Esophagus muscularis mucosa (tissue), 4 donors: Measurements from ENCODE around the gene PCDHB10. TPM values are rescaled to one million over a fixed set of nuclear protein-coding genes. Genes with fewer than 3 reads are reported as not detected.
A peak's percentile ranks its signal among the peaks of the same experiment; 100 is the strongest.
"Not testable (repeated sequence)": the region's sequence is repeated elsewhere in the genome, so short reads cannot be mapped to it uniquely, and the experiment has no call there.

Experiments
- DNase-seq: peaks from one replicate; pipeline ENCODE4 v3.0.0-alpha.2; 2017; ENCODE audit errors: extremely low spot score
- H3K27ac ChIP-seq, 4 donors: fragments of 200-600 bp; sonication (generic); replicated peaks in 1 of 4; 1 replicate in 3 of 4; 2 replicates in 1 of 4; pipeline ENCODE4 v1.5.1; 2016 to 2019; ENCODE audit warnings: mild to moderate bottlenecking in 1 of 4
- H3K27me3 ChIP-seq, 4 donors: fragments of 200-600 bp; sonication (generic); one replicate each; pipeline versions ENCODE4 v1.5.1 to v1.6.0; 2016 to 2019
- H3K36me3 ChIP-seq, 4 donors: fragments of 200-600 bp; sonication (generic); one replicate each; pipeline ENCODE4 v1.5.1; 2016 to 2019
- H3K4me1 ChIP-seq, 4 donors: fragments of 200-600 bp; sonication (generic); one replicate each; pipeline ENCODE4 v1.5.1; 2016 to 2019
- H3K4me3 ChIP-seq, 4 donors: fragments of 200-600 bp; sonication (generic); 1 replicate in 2 of 4; 2 replicates in 2 of 4; pipeline ENCODE4 v1.5.1; 2016 to 2019; ENCODE audit warnings: mild to moderate bottlenecking in 4 of 4, moderate library complexity in 1 of 4
- H3K9me3 ChIP-seq, 4 donors: fragments of 200-600 bp; sonication (generic); 1 replicate in 3 of 4; 2 replicates in 1 of 4; pipeline ENCODE4 v1.5.1; 2016 to 2019
- CTCF ChIP-seq, 3 experiments: fragments of 200-600 bp in 2 of 3; fragments of 450-650 bp in 1 of 3; sonication (generic) in 2 of 3; IDR thresholded peaks; one replicate each; pipeline ENCODE4 v1.5.1; 2017 to 2019; ENCODE audit warnings: antibody characterized with exemption in 3 of 3, mild to moderate bottlenecking in 2 of 3, moderate library complexity in 1 of 3
- EP300 ChIP-seq: sonication (generic); formaldehyde crosslinking; IDR thresholded peaks from one replicate; pipeline ENCODE4 v1.6.1; 2017; ENCODE audit warnings: antibody characterized with exemption
- POLR2A ChIP-seq: fragments of 450-650 bp; IDR thresholded peaks from one replicate; pipeline ENCODE4 v1.6.1; 2017; ENCODE audit warnings: antibody characterized with exemption, moderate library complexity, mild to moderate bottlenecking, low read depth
- POLR2AphosphoS5 ChIP-seq, 2 donors: sonication (generic); formaldehyde crosslinking; IDR thresholded peaks; one replicate each; pipeline ENCODE4 v1.6.1; 2017; ENCODE audit warnings: antibody characterized with exemption in 2 of 2
- WGBS: methylation state at CpG from one replicate; pipeline ENCODE4 v1.1.5; 2018; 5-methylcytosine and 5-hydroxymethylcytosine counted together
- intact Hi-C: fragments of 100-400 bp; cut with DNase I; formaldehyde crosslinking; loops from one replicate; pipeline ENCODE4 v1.15.1; 2023
- total RNA-seq, 4 donors: library from RNA; depleted of rRNA; stranded (reverse); fragments of >200 nt; gene quantifications; one replicate each; pipeline versions ENCODE4 v1.1.0 to v1.2.1, GENCODE V29; 2016

Gene PCDHB10
- 1 to 10 TPM; 3.3 to 7.9 (median 4.9) TPM for total RNA-seq

- no peak for DNase-seq
- 9% methylated on average over 8 of the region's 10 CpGs for WGBS
- intact Hi-C loops, result no loop called here
- H3K9me3 ChIP-seq, result peaks cover 0 to 87% (median 71%) of the 10 kb centered on the region in 4 donors
- peak within 1 kb of the TSS in 3 of 4 donors; percentile 23 to 44 (median 35) for H3K4me3 ChIP-seq
- no peaks in the 10 kb centered on the region for H3K36me3 ChIP-seq
- TF ChIP-seq CTCF (IDR thresholded peaks at IDR 0.05) (peak in 2 of 3 experiments; percentile 26 to 43), EP300 (no peak)
- H3K27ac ChIP-seq, result no peak within 1 kb of the TSS
- no peaks in the 10 kb centered on the region for H3K4me1 ChIP-seq
- H3K27me3 ChIP-seq, result peaks cover 0 to 26% (median 0%) of the 10 kb centered on the region in 4 donors
Measured at GRCh38 chr5:141192110-141192725, at the start of gene PCDHB10. Gene PCDHB10, plus strand, starts transcription at chr5:141192353. Its CDS starts 200 bp downstream, at chr5:141192553.

GRCh38 chr5:141149812-141150211 lies 42.3 kb upstream of the PCDHB10 start, which contains the start of gene PCDHB6:
Gene PCDHB6, plus strand, starts transcription at chr5:141150057. Its CDS starts 201 bp downstream, at chr5:141150258.
- intact Hi-C loops, result no loop called here
- Histone ChIP-seq H3K36me3 (no peaks in the 10 kb centered on the region), H3K27me3 (peaks cover 0 to 36% (median 0%) of the 10 kb centered on the region in 4 donors), H3K27ac (no peak within 1 kb of the TSS), H3K4me1 (no peaks in the 10 kb centered on the region), H3K9me3 (peaks cover 0 to 68% (median 55%) of the 10 kb centered on the region in 4 donors), H3K4me3 (peak within 1 kb of the TSS in 2 of 4 donors; percentile 23 to 26)
- no peak for DNase-seq
- peak in 1 of 3 experiments; percentile 18 for TF ChIP-seq CTCF (IDR thresholded peaks at IDR 0.05)
- no peak for TF ChIP-seq EP300
- TF ChIP-seq POLR2AphosphoS5 (IDR thresholded peaks at IDR 0.05), result no peak
- 16% methylated on average over 18 of the region's 18 CpGs for WGBS

GRCh38 chr5:141150224-141150992 lies 41.7 kb upstream of the PCDHB10 start:
- Histone ChIP-seq H3K9me3 (peaks cover 0 to 71% (median 60%) of the 10 kb centered on the region in 4 donors), H3K27ac (no peak overlapping the region), H3K4me3 (peak overlapping the region in 2 of 4 donors; percentile 23 to 26), H3K36me3 (no peaks in the 10 kb centered on the region), H3K4me1 (no peaks in the 10 kb centered on the region), H3K27me3 (peaks cover 0 to 42% (median 0%) of the 10 kb centered on the region in 4 donors)
- no peak for DNase-seq
- WGBS, result 48% methylated on average over 33 of the region's 33 CpGs
- TF ChIP-seq POLR2AphosphoS5 (IDR thresholded peaks at IDR 0.05), result no peak
- intact Hi-C loops, result no loop called here

GRCh38 chr5:141150993-141151325 lies 41.2 kb upstream of the PCDHB10 start:
- no peaks in the 10 kb centered on the region for H3K4me1 ChIP-seq
- TF ChIP-seq POLR2A, result no peak
- TF ChIP-seq EP300, result no peak
- TF ChIP-seq CTCF (IDR thresholded peaks at IDR 0.05), result no peak
- TF ChIP-seq POLR2AphosphoS5 (IDR thresholded peaks at IDR 0.05), result no peak
- 49% methylated on average over 13 of the region's 13 CpGs for WGBS
- no peak overlapping the region for H3K27ac ChIP-seq
- DNase-seq, result no peak
- H3K4me3 ChIP-seq, result no peak overlapping the region
- peaks cover 0 to 47% (median 0%) of the 10 kb centered on the region in 4 donors for H3K27me3 ChIP-seq
- no peaks in the 10 kb centered on the region for H3K36me3 ChIP-seq
- intact Hi-C loops, result no loop called here
- H3K9me3 ChIP-seq, result peaks cover 0 to 71% (median 65%) of the 10 kb centered on the region in 4 donors

GRCh38 chr5:141151632-141152031 lies 40.5 kb upstream of the PCDHB10 start:
- peaks cover 0 to 77% (median 72%) of the 10 kb centered on the region in 4 donors for H3K9me3 ChIP-seq

GRCh38 chr5:141152096-141152495 lies 40.1 kb upstream of the PCDHB10 start:
- H3K36me3 ChIP-seq, H3K4me3 ChIP-seq, intact Hi-C loops, DNase-seq, H3K4me1 ChIP-seq, H3K27ac ChIP-seq: not testable (repeated sequence)
- Histone ChIP-seq H3K9me3 (peaks cover 0 to 82% (median 76%) of the 10 kb centered on the region in 4 donors), H3K27me3 (peaks cover 0 to 59% (median 0%) of the 10 kb centered on the region in 4 donors)
- no CpG with 5 or more reads among the region's 36 CpGs for WGBS

More at GRCh38 chr5:141151632-141152031, 40.5 kb upstream of the PCDHB10 start:
- DNase-seq, H3K4me3 ChIP-seq, H3K27ac ChIP-seq, H3K36me3 ChIP-seq, intact Hi-C loops, H3K4me1 ChIP-seq: not testable (repeated sequence)
- H3K27me3 ChIP-seq, result peaks cover 0 to 54% (median 0%) of the 10 kb centered on the region in 4 donors
- 29% methylated on average over 7 of the region's 41 CpGs for WGBS
